ENCODE results near the gene IPO13.
A peak's percentile ranks its signal among the peaks of the same experiment; 100 is the strongest.

IPO13 gene

DNA sequence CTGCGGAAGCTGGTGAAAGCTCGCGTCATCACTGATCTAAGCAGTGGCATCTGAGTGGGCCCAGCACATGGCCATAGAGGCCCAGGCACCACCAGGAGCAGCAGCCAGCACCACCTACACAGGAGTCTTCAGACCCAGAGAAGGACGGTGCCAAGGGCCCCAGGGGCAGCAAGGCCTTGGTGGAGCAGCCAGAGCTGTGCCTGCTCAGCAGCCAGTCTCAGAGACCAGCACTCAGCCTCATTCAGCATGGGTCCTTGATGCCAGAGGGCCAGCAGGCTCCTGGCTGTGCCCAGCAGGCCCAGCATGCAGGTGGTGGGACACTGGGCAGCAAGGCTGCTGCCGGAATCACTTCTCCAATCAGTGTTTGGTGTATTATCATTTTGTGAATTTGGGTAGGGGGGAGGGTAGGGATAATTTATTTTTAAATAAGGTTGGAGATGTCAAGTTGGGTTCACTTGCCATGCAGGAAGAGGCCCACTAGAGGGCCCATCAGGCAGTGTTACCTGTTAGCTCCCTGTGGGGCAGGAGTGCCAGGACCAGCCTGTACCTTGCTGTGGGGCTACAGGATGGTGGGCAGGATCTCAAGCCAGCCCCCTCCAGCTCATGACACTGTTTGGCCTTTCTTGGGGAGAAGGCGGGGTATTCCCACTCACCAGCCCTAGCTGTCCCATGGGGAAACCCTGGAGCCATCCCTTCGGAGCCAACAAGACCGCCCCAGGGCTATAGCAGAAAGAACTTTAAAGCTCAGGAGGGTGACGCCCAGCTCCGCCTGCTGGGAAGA, 16.4 kb upstream of the IPO13 start:
- DNase-seq (ENCODE audit: low read depth in 2 of 2): no peak

DNA sequence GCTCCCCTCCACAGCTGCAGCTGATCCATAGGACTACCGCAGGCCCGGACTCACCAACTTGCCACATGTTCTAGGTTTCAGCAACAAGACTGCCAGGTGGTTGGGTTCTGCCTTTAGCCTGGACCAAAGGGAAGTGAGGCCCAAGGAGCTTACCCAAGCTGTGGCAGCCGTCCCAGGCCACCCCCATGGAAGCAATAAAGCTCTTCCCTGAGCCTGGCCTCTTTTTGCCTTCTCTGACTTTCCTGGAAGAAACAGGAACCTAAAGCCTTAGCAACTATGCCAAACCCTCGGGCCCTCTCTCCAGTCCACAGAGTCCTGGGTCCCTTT, 15.8 kb upstream of the IPO13 start:
- DNase-seq (ENCODE audit: low read depth in 2 of 2): no peak

DNA sequence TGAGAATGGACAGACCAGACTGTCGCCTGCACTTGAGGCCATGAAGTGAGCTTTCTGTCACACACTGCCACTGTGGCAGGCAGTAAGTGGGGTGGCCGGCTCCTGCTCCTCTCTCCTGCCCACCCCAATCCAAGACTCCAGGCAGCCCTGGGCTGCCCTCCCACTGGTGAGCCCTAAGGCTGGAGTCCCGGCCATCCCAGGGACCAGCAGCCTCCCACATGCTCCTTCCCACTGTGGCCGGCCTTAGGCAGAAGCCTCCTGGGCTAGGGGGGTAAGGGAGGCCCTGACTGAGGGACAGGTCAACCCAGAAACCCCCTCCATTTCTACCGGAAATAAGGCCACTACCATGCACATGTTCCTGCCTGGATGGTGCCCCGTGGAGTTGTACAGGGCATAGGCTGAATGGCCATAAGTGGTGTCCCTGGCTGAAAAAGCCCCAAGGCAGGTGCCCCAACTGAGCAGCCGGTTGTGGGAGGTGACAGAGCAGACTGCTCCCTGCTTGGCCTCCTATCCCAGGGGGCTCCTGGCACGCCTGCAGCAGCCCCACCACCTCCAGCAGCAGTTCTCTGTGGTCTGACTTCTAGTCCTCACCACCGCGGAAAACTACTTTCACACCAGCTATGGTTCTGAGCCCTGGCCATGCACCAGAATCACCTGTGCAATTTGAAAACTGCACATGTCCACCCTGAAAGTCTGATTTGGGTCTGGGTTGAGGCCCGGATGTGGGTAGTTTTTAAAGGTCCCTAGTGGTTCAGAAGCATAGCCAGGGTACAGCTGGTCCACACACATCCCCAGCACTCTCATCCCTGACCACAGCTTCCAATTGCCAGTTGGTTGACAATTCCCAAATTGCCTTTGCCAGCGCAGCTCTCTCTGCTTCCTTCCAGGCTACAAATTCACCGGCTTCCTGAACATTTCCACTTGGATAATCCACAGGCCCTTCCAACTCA, 14.8 kb upstream of the IPO13 start:
- no peak for DNase-seq (ENCODE audit: low read depth in 2 of 2)

DNA sequence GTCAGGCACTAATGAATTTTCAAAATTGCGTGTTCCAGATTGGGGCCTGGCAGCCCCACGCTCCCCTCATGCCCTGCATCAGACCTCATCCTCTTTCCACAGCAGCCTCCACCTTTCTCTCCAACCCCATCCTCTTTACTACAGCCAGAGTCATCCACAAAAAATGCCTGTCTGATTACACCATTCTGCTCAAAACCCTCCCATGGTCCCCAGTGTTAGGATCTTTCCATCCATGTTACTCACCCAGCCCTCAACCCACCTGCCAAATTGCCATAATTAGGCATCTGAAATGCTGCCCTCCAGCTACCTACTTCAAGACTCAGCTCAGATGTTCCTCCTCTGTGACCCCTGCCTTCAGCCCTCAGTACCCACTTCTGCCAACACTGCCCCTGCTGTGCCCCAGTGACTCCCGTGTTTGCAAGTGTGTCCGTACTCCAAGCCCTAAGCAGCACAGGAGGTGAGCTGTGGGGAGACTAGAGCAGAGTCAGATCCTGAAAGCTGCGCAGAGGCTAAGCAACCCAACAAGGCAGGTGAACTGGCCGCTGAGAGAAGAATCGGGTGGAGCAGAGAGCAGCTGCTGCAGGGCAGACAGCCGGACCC, 13.9 kb upstream of the IPO13 start:
- DNase-seq (ENCODE audit: low read depth in 2 of 2): no peak

DNA sequence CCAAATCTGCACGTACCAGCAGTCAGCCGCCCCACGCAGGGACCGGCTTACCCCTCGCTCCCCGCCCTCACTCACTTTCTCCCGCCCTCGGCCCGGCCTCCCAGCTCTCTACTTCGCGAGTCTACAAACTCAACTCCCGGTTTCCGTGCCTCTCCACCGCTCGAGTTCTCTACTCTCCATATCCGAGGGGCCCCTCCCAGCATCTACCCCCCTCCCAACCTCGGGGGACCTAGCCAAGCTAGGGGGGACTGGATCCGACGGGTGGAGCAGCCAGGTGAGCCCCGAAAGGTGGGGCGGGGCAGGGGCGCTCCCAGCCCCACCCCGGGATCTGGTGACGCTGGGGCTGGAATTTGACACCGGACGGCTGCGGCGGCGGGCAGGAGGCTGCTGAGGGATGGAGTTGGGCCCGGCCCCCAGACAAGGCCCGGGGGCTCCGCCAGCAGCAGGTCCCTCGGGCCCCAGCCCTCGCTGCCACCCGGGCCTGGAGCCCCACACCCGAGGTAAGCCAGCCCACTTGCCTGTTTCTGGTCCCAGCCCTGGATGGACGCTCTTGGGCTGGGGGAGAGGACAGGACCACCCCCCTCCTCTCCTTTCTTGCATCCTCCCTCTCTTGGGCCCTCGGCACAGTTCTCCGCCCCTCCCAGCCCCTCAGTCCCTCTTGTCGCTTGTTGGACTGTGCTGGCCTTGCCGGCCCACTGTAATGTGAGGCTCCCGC, 13.2 kb upstream of the IPO13 start, which contains the start of gene ARTN:
ARTN (plus strand) TSS at position 416 of the 715 bp plus-strand sequence. CDS start 1,856 bp downstream, outside the sequence.
- DNase-seq (ENCODE audit: low read depth in 2 of 2): no peak

DNA sequence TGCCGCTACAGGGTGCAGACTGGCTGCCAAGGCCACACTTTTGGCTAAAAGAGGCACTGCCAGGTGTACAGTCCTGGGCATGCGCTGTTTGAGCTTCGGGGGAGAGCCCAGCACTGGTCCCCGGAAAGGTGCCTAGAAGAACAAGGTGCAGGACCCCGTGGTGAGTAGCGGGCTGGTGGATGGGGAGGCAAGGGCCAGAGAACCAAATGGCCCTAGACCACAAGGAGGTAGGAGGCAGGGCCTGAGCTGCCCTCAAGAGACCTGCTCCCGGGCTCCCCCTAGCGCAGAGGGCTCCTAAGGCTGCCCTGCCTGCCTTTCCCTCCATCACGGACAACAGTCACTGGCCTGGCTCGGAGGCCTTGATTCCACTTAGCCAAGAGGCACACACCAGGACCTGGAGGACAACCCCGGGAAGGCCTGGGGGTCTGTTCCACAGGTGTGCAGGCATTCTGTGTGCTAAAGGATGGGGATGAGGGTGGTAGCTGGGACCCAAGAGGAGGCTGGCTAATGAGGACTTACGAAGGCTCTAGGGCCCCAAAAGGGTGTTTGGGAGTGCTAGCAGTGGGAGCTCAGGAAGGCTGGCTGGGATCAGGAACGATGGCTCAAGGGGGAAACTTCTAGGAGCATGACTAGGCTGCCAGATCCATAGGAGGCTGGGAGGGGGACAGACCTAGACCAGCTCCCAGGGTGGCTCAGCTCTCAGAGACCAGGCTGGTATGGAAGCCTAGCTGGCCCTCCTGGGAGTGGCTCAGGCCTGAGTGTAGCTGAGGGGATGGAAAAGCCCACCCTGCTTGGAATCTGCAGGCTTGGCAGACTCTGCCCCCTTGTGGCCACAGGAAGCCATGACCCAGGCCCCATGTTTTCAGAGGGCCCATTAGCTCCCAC, 12.4 kb upstream of the IPO13 start:
- peak in 1 of 2 donors; percentile 38 for DNase-seq (ENCODE audit: low read depth in 2 of 2)

DNA sequence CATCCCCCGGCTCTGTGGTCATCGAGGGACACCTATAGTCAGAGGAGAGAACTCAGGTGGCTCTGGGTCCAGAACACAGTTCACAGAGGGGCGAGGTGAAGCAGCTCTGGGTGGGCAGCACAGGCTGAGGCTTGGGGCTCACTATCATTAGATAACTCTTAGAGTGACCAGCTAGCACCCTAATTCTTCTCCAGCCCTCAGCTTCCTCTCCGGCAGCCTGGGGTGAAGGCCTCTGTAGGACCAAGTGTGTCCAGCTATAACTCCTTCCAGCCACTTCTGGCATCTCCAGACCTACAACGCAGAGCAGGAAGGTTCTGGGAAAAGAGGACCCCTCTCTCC, 11.8 kb upstream of the IPO13 start:
- DNase-seq (ENCODE audit: low read depth in 2 of 2): no peak

DNA sequence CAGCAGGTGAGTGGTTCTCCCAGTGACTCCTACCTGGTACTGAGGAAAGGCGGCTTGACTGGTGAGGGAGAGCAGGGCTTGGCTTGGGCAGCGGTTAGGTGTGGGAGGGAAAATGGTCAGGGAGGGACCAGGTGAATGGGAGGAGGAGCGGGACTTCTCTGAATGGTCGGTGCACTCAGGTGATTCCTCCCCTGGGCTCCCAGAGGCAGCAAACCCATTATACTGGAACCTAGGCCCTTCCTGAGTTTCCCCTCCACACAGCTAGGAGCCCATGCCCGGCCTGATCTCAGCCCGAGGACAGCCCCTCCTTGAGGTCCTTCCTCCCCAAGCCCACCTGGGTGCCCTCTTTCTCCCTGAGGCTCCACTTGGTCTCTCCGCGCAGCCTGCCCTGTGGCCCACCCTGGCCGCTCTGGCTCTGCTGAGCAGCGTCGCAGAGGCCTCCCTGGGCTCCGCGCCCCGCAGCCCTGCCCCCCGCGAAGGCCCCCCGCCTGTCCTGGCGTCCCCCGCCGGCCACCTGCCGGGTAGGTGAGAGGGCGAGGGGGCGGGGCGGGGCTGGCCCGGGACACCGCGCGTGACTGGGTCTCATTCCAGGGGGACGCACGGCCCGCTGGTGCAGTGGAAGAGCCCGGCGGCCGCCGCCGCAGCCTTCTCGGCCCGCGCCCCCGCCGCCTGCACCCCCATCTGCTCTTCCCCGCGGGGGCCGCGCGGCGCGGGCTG, 10.9 kb upstream of the IPO13 start:
- no peak for DNase-seq (ENCODE audit: low read depth in 2 of 2)

DNA sequence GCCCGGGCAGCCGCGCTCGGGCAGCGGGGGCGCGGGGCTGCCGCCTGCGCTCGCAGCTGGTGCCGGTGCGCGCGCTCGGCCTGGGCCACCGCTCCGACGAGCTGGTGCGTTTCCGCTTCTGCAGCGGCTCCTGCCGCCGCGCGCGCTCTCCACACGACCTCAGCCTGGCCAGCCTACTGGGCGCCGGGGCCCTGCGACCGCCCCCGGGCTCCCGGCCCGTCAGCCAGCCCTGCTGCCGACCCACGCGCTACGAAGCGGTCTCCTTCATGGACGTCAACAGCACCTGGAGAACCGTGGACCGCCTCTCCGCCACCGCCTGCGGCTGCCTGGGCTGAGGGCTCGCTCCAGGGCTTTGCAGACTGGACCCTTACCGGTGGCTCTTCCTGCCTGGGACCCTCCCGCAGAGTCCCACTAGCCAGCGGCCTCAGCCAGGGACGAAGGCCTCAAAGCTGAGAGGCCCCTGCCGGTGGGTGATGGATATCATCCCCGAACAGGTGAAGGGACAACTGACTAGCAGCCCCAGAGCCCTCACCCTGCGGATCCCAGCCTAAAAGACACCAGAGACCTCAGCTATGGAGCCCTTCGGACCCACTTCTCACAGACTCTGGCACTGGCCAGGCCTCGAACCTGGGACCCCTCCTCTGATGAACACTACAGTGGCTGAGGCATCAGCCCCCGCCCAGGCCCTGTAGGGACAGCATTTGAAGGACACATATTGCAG, 10.2 kb upstream of the IPO13 start:
- DNase-seq (ENCODE audit: low read depth in 2 of 2): no peak

DNA sequence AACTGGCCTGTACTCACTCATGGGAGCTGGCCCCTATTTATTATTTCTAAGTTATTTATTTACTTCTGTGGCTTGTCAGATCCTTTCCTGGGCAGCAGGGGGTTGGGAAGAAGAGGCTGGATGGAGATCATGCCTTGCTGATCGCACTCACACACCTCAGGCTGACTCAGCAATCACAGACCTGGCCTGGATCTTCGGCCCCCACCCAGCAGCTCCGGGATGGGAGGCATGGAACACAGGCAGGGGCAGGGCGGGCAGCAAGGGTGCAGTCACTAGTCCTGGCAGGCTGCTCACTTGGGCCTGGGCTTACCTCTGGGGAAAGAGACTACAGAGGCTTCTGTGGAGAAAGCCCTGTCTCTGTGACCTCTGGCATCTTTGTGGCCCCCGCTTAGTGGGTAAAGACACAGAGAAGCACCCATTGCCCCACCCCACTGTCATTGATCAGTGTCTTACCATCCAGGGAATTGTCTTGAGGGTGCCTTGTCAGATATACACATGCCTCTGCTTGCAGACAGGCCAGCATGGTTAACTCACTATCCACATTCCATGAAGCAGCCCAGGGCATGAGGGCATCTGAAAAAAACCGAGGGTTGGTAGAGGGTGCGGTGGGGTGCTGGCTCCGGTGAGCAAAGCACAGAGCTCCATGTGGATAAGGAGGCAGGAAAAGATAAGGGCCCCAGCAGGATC, 9.4 kb upstream of the IPO13 start:
- DNase-seq (ENCODE audit: low read depth in 2 of 2): no peak

DNA sequence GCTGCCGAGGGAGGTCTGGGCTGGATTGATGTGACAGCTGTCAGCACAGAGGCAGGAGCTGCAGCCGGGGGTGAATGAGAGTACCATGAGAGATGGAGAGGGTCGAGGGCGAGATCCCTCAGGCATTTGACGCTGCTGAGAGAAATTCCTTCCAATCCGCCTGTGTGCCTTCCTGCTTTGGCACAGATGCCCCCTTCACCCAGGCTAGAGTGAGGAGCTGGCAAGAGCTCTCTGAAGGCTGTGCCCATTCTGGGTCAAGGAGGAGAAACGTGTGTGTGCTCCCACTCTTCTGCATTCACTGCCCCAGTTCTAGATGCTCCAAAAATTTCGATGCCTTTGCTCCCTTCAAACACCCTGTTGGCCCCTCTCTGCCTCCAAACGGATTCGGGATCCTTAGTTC, 8.4 kb upstream of the IPO13 start:
- no peak for DNase-seq (ENCODE audit: low read depth in 2 of 2)

DNA sequence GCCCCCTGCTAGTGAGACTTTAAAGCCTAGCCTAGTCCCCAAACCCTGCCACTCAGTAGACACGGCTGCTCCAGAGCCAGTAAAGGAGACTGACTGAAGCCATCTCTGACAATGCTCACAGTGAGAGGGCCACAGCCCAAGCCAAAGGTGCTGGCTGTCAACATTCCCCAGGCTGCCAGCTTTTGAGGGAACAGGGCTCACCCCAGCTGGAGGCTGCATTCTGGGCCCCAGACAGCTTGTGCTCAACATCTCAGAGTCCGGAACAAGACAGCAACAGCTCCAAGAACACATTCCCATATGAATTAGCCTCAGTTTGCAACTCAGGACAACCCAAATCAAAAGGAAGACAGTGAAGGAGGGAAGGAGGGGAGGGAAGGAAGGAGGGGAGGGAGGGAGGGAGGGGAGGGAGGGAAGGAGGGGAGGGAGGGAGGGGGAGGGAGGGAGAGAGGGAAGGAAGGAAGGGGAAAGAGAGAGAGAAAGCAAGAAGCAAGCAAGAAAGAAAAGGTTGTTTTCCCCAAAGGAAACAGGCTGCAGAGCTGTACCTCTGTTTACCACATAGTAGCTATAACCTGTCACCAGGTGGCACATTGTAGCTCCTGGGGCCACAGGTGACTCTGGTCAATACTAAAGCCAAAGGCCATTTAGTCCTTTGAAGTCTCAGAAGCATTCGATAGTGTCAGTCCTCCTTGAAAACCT, 7.7 kb upstream of the IPO13 start:
- no peak for DNase-seq (ENCODE audit: low read depth in 2 of 2)

DNA sequence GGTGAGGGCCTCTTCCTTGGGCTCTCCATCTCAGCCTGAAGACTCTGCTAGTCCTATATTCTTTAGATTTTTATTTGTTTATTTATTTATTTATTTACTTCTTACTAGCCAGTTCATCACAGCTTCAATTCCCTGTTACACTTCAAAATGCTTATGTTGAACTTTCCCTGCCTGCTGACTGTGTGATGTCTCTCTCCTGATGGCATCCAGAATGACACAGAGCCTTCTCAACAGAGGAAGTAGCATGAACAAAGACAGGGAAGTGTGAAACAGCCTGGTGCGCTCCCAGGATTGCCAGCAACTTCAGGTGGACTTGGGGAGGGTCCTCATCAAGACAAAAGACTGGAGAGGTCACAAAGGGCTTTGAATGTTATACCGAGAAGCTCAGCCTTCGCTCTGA, 4.3 kb upstream of the IPO13 start:
- DNase-seq (ENCODE audit: low read depth in 2 of 2): no peak

DNA sequence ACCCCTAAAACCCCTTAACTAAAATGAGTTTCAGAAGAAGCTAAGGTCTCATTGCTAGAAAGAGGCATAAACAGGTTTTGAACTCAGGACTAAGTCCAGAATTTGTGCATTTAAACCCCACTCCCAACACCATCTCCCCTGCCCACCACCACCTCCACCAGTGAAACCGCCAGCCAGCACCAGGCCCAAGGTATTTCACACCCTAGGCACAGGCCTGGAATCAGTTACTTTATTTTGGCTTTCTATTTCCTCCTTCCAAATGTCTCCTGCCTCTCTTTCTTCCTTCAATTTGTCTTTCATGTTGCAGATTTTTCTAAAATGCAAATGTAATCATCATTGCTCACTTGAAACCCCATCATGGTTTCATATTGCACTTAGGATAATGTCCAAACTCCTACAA, 1.9 kb upstream of the IPO13 start:
- DNase-seq (ENCODE audit: low read depth in 2 of 2): no peak

DNA sequence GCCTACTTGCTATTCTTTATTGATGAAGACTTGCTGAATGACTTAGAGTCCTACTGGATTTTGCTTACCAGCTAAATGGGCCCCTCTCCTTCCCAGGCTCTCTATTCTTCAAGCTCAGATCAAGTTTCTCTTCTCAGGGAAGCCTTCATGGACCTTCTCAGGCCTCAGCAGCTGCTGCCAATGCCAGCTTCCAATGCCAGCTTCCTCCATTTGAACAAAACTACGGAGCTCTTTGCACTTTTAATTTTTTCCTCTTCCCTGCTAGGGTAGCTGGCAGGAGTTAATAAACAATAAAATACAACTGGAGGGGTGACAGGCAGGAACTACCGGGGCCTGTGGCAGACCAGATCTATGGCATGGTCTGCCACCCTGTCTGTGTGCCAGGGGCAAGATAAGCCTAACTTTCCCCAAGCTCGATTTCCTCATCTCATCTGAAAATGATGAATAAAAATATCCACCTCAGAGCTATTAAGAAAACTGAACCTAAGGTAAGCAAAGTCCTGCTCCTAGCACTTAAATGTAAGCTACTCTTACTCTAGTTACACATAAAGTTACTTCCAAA, 995 bp upstream of the IPO13 start:
- no peak for DNase-seq (ENCODE audit: low read depth in 2 of 2)

DNA sequence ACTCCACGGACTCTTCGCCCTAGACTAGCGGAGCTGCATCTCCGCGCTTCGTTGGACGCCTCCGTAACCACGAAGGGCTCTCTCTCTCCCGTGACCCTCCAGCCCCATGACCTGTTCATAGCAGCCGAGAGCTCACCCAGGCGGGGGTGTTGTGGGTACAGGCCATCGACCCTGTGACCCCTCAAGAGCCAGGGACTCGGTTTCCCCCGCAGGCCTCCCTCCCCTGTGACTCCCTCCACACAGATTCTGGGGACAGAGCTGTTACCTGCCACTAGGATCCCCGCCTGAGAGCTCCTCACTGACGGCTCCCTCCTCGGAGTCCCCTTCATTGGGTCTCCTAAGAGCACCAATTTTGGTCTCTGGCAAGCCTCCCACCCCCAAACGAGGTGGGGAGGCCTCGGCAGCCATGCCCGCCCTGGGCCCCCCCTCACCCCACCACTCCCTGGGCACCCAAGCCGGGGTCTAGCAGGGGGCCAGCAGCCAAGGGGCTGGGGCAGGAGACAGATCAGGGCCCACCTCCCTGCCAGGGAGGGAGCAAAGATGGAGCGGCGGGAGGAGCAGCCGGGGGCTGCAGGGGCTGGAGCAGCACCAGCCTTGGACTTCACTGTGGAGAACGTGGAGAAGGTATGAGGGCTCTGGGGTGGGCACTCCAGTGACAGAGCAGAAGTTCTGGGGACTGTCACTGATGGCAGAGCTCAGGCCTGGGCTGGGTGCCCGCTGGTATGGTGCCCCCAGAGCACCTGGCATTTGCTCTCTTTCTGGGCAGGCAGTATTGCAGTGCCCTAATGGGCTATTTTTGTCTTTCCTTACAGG, 517 bp downstream of the IPO13 start:
- DNase-seq (ENCODE audit: low read depth in 2 of 2): no peak

DNA sequence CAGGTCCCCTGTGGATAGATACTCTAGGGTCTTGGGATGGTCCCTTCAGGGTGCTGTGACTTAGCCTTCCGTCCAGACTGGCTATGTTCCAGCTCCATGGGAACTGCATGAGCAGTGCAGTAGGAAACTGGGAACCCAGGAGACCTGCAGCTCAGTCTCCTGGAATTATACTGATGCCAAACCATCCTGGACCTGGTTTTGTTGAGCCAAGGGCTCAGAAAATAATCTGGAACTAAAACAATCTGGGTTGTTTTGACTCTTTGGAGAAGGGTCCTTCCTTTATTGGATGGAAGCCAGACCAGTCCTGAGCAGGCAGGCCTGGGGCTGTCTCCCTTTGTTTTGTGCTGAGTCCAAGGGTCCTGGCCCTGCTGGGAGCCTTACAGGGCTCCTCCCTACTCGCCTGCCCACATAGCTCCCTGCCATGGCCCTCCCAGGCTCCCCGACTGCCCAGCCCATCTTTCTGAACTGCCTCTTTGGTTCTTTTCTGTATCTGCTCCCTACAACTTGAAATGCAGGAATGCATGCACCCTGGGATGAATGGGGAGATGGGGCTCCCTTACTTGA, 1.2 kb downstream of the IPO13 start:
- DNase-seq (ENCODE audit: low read depth in 2 of 2): no peak

Data from stimulated activated CD8-positive, alpha-beta memory T cell treated with anti-CD3 and anti-CD28 coated beads, Interleukin-15, amount 100 ng/mL, for 48 hours (primary cell).